IMR-90 (cell line): ENCODE data around the gene HLA-DQB1. TPM values are rescaled to one million over a fixed set of nuclear protein-coding genes. Genes with fewer than 3 reads are reported as not detected.
"Not testable (repeated sequence)": the region's sequence is repeated elsewhere in the genome, so short reads cannot be mapped to it uniquely, and the experiment has no call there.

Experiments
- ATAC-seq: fragments of 200-7000 bp; cut with Tn5 transposase; 2 replicates; pipeline ENCODE4 v1.9.1; 2020; ENCODE audit warnings: low read depth, mild to moderate bottlenecking, moderate library complexity
- BruUV-seq: library from RNA; stranded (reverse); fragments of 400-500 nt; replicated peaks from 2 replicates; lab custom pipeline; 2021; lab: Mats Ljungman, UMichigan
- CTCF ChIA-PET: fragments of 300-600 bp; formaldehyde crosslinking; extraction: SDS; loops from one replicate; lab custom pipeline; 2021; ENCODE audit warnings: antibody characterized with exemption; lab: Yijun Ruan, JAX
- POLR2A ChIA-PET: fragments of 300-600 bp; sonication (Branson Sonifier 250); formaldehyde crosslinking; loops from one replicate; lab custom pipeline; 2022; ENCODE audit warnings: antibody characterized with exemption; ENCODE audit not compliant: unreplicated experiment; lab: Charles Lee
- DNase-seq: peaks from one replicate; pipeline ENCODE4 v3.0.0; 2013
- H2AFZ ChIP-seq: replicated peaks from 2 replicates; pipeline ENCODE3; 2013; ENCODE audit warnings: low read length, mild to moderate bottlenecking; ENCODE audit not compliant: poor library complexity
- H2AK5ac ChIP-seq: 2 replicates; pipeline ENCODE4 v1.6.1; 2013; ENCODE audit warnings: low read depth, low read length, inconsistent platforms
- H2AK9ac ChIP-seq: replicated peaks from 2 replicates; pipeline ENCODE3; 2013; ENCODE audit warnings: mild to moderate bottlenecking, low read depth, low read length, moderate library complexity; ENCODE audit not compliant: poor library complexity
- H2BK120ac ChIP-seq: 2 replicates; pipeline ENCODE4 v1.6.1; 2013; ENCODE audit warnings: low read depth, low read length, inconsistent platforms
- H2BK15ac ChIP-seq: 3 replicates; pipeline ENCODE4 v1.6.1; 2013; ENCODE audit warnings: low read depth, low read length, inconsistent platforms
- H2BK20ac ChIP-seq: 2 replicates; pipeline ENCODE4 v1.6.1; 2013; ENCODE audit warnings: low read depth, mild to moderate bottlenecking, inconsistent platforms, low read length, moderate library complexity
- H2BK5ac ChIP-seq: 2 replicates; pipeline ENCODE4 v1.6.1; 2013; ENCODE audit warnings: mild to moderate bottlenecking, low read depth, low read length, inconsistent platforms; ENCODE audit not compliant: poor library complexity, severe bottlenecking
- H3K14ac ChIP-seq: replicated peaks from 2 replicates; pipeline ENCODE4 v1.6.1; 2013; ENCODE audit warnings: low read depth, low read length, inconsistent platforms
- H3K18ac ChIP-seq: 2 replicates; pipeline ENCODE4 v1.6.1; 2013; ENCODE audit warnings: low read depth, low read length, control low read depth
- H3K23ac ChIP-seq: 2 replicates; pipeline ENCODE4 v1.6.1; 2013; ENCODE audit warnings: low read depth, low read length, inconsistent platforms
- H3K27ac ChIP-seq: 2 replicates; pipeline ENCODE4 v1.5.1; 2013; ENCODE audit warnings: mild to moderate bottlenecking, control low read depth, low read length; ENCODE audit not compliant: insufficient read depth
- H3K27me3 ChIP-seq: 2 replicates; pipeline ENCODE4 v1.6.1; 2013; ENCODE audit warnings: low read length; ENCODE audit not compliant: control insufficient read depth, insufficient read depth
- H3K36me3 ChIP-seq: 2 replicates; pipeline ENCODE4 v1.6.1; 2013; ENCODE audit warnings: low read length, mixed read lengths; ENCODE audit not compliant: control insufficient read depth, insufficient read depth
- H3K4ac ChIP-seq: 2 replicates; pipeline ENCODE4 v1.6.1; 2013; ENCODE audit warnings: low read depth, low read length, inconsistent platforms
- H3K4me1 ChIP-seq: 2 replicates; pipeline ENCODE4 v1.6.1; 2013; ENCODE audit warnings: low read length, mixed read lengths; ENCODE audit not compliant: control insufficient read depth, insufficient read depth
- H3K4me2 ChIP-seq: 2 replicates; pipeline ENCODE4 v1.6.1; 2013; ENCODE audit warnings: low read depth, mild to moderate bottlenecking, control low read depth, low read length, moderate library complexity
- H3K4me3 ChIP-seq: 2 replicates; pipeline ENCODE4 v1.5.1; 2013; ENCODE audit warnings: low read depth, mild to moderate bottlenecking, control low read depth, low read length, moderate library complexity; ENCODE audit not compliant: insufficient read depth
- H3K56ac ChIP-seq: 2 replicates; pipeline ENCODE4 v1.6.1; 2013; ENCODE audit warnings: low read length, inconsistent platforms; ENCODE audit not compliant: insufficient read depth; ENCODE audit errors: extremely low read depth
- H3K79me1 ChIP-seq, 2 experiments: 2 replicates each; pipeline ENCODE4 v1.6.1; 2013; ENCODE audit warnings: low read length in 2 of 2, inconsistent platforms in 1 of 2, low read depth in 1 of 2
- H3K9ac ChIP-seq: 2 replicates; pipeline ENCODE4 v1.6.1; 2013; ENCODE audit warnings: low read depth, low read length, control low read depth
- H3K9me1 ChIP-seq: 2 replicates; pipeline ENCODE4 v1.6.1; 2013; ENCODE audit warnings: low read length, inconsistent platforms; ENCODE audit not compliant: insufficient read depth
- H3K9me3 ChIP-seq: 2 replicates; pipeline ENCODE4 v1.6.1; 2013; ENCODE audit warnings: low read length; ENCODE audit not compliant: control insufficient read depth, insufficient read depth
- H4K20me1 ChIP-seq: 2 replicates; pipeline ENCODE4 v1.6.1; 2013; ENCODE audit warnings: low read length, inconsistent platforms; ENCODE audit not compliant: insufficient read depth
- H4K5ac ChIP-seq: 2 replicates; pipeline ENCODE4 v1.6.1; 2013; ENCODE audit warnings: mild to moderate bottlenecking, low read depth, low read length, control low read depth
- H4K8ac ChIP-seq, 2 experiments: 2 replicates each; pipeline ENCODE4 v1.6.1; 2013; ENCODE audit warnings: low read depth in 2 of 2, low read length in 2 of 2, control low read depth in 1 of 2, inconsistent platforms in 1 of 2
- H4K91ac ChIP-seq: 2 replicates; pipeline ENCODE4 v1.6.1; 2013; ENCODE audit warnings: low read depth, low read length, inconsistent platforms; ENCODE audit not compliant: insufficient read depth
- CEBPB ChIP-seq: IDR thresholded peaks from 2 replicates; pipeline ENCODE4 v1.6.1; 2012; ENCODE audit warnings: low read depth, low read length, improper control_type of control experiment
- CHD1 ChIP-seq: IDR thresholded peaks from 2 replicates; pipeline ENCODE4 v1.6.1; 2012; ENCODE audit warnings: low read depth, low read length, improper control_type of control experiment
- MXI1 ChIP-seq: IDR thresholded peaks from 2 replicates; pipeline ENCODE4 v1.6.1; 2012; ENCODE audit warnings: low read depth, mild to moderate bottlenecking, low read length, moderate library complexity, borderline replicate concordance
- RCOR1 ChIP-seq: IDR thresholded peaks from 2 replicates; pipeline ENCODE4 v1.6.1; 2012; ENCODE audit warnings: mild to moderate bottlenecking, low read length, improper control_type of control experiment; ENCODE audit not compliant: insufficient replicate concordance
- RFX5 ChIP-seq: IDR thresholded peaks from 2 replicates; pipeline ENCODE4 v1.8.0; 2012; ENCODE audit warnings: low read depth, mild to moderate bottlenecking, low read length, moderate library complexity
- SMC3 ChIP-seq: fragments of 150-350 bp; IDR thresholded peaks from 2 replicates; pipeline ENCODE4 v1.6.1; 2016; ENCODE audit warnings: low read depth, mild to moderate bottlenecking, antibody characterized with exemption, low read length, moderate library complexity
- WGBS, 2 experiments: methylation state at CpG; one replicate each; pipeline versions ENCODE4 v1.1.5 to v1.1.7; 2013; ENCODE audit warnings: missing lambda C conversion rate in 2 of 2; ENCODE audit not compliant: insufficient read length in 1 of 2; ENCODE audit errors: extremely low coverage in 2 of 2; 5-methylcytosine and 5-hydroxymethylcytosine counted together
- dilution Hi-C: fragments of 300-500 bp; cut with HindIII; formaldehyde crosslinking; loops from one replicate; pipeline ENCODE4 v1.14.3; 2018; ENCODE audit warnings: low sequenced_read_pairs; ENCODE audit not compliant: unreplicated experiment
- in situ Hi-C: fragments of 300-500 bp; cut with MboI; formaldehyde crosslinking; loops from 3 replicates; pipeline ENCODE4 v1.14.3; 2019; ENCODE audit warnings: low sequenced_read_pairs, inconsistent platforms, mixed read lengths
- intact Hi-C: fragments of 100-400 bp; cut with micrococcal nuclease; formaldehyde crosslinking; loops from 2 replicates; pipeline ENCODE4 v1.10.0; 2022
- polyA plus RNA-seq, 3 experiments: library from polyadenylated mRNA; depleted of rRNA; stranded (reverse); fragments of >200 nt; gene quantifications; 2 replicates each; pipeline ENCODE4 v1.2.3, GENCODE V29; 2012; ENCODE audit warnings: low replicate concordance in 1 of 3
- total RNA-seq: library from RNA; depleted of rRNA; stranded (reverse); fragments of >200 nt; gene quantifications from 2 replicates; pipeline ENCODE4 v1.2.3, GENCODE V29; 2012

Gene HLA-DQB1
- total and polyA plus RNA-seq, 2 of the 4 experiments (the other 2 are of a cell fraction): not detected

DNA sequence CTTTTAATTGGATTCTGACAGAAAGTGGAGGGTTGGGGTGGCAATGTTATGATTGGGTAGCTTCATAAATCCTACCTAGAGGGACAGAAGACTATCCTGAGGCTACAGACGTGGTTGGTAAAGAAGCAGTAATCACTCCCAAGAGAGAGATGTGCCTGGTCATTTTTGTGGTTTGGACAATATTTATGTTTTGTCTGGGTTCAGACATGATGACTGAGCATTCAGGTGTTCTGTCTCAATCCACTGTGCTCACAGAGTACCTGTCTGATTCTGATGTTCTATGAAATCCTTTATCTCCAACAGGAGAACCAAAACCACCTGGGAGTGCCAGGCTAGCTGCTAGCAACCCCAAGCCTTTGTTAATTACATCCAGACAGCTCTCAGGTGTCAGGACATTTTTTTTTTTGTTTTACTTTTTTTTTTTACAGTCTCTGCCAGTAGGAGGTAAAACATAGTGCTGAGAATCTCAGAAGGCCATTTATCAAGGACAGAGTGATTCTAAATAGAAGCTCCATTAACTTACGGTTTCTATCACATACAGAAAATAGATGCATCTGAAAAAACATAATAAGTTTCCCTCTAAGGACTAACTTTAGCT is 30.8 kb downstream of the HLA-DQB1 start:
- CTCF ChIA-PET: no interaction called here

DNA sequence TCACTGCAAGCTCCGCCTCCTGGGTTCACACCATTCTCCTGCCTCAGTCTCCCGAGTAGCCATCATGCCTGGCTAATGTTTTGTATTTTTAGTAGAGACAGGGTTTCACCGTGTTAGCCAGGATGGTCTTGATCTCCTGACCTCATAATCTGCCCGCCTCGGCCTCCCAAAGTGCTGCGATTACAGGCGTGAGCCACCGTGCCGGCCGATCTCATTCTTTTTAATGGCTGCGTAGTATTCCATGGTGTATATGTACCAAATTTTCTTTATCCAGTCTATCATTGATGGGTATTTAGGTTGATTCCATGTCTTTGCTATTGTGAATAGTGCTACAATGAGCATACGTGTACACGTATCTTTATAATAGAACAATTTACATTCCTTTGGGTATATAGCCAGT is 36.7 kb downstream of the HLA-DQB1 start:
- in situ Hi-C loops, H4K20me1 ChIP-seq, H3K4me3 ChIP-seq, H2BK15ac ChIP-seq, H2AK5ac ChIP-seq, H4K5ac ChIP-seq, CTCF ChIA-PET, H2AK9ac ChIP-seq, H3K56ac ChIP-seq, H3K4me1 ChIP-seq, ATAC-seq, H2BK120ac ChIP-seq, dilution Hi-C loops, H3K4ac ChIP-seq, H3K79me1 ChIP-seq, H3K9me3 ChIP-seq, H3K23ac ChIP-seq, DNase-seq, H3K9me1 ChIP-seq, H4K8ac ChIP-seq, H4K91ac ChIP-seq, intact Hi-C loops, H3K18ac ChIP-seq, H3K14ac ChIP-seq, H3K27ac ChIP-seq, H2BK5ac ChIP-seq, POLR2A ChIA-PET, H3K9ac ChIP-seq, H3K4me2 ChIP-seq, H3K27me3 ChIP-seq, H2AFZ ChIP-seq, H2BK20ac ChIP-seq, BruUV-seq, H3K36me3 ChIP-seq: not testable (repeated sequence)
- WGBS, 2 experiments: 98% methylated on average over 7 of the region's 13 CpGs; no CpG with 5 or more reads in 1 of the 2 experiments

More for the DNA sequence above, 30.8 kb downstream of the HLA-DQB1 start:
- Histone ChIP-seq H3K27me3 (no peaks in the 10 kb centered on the region), H2AK9ac (no peak overlapping the region), H3K56ac (no peak overlapping the region), H4K20me1 (no peaks in the 10 kb centered on the region), H3K4me1 (no peaks in the 10 kb centered on the region), H3K9me1 (no peaks in the 10 kb centered on the region), H2AFZ (no peak overlapping the region), H3K4me3 (no peak overlapping the region), H2BK120ac (no peak overlapping the region), H3K14ac (no peak overlapping the region), H3K27ac (no peak overlapping the region), H2BK15ac (no peak overlapping the region), H3K18ac (no peak overlapping the region), H2BK20ac (no peak overlapping the region), H3K9me3 (no peaks in the 10 kb centered on the region), H3K79me1 (no peaks in the 10 kb centered on the region), H4K91ac (no peak overlapping the region), H2AK5ac (no peak overlapping the region), H2BK5ac (no peak overlapping the region), H3K4ac (no peak overlapping the region), H3K23ac (no peak overlapping the region), H4K5ac (no peak overlapping the region), H4K8ac (no peak overlapping the region), H3K9ac (no peak overlapping the region), H3K36me3 (no peaks in the 10 kb centered on the region), H3K4me2 (no peak overlapping the region)
- dilution Hi-C loops (no loop called here), in situ Hi-C loops (loop anchor here (5.0 kb wide), 1 partner anchor 107 kb away; the partner anchor contains the start of gene HLA-DQA2), intact Hi-C loops (no loop called here)
- TF ChIP-seq RFX5: no peak
- TF ChIP-seq SMC3: no peak
- no peak for TF ChIP-seq CEBPB
- TF ChIP-seq RCOR1: no peak
- no peak for TF ChIP-seq MXI1
- no peak for TF ChIP-seq CHD1
- 33% methylated on average over 1 of the region's 2 CpGs; no CpG with 5 or more reads in 1 of the 2 experiments for WGBS, 2 experiments
- ATAC-seq (no peak), DNase-seq (no peak)
- POLR2A ChIA-PET: no interaction called here
- BruUV-seq: no TSS peak
